HepG2 (cell line): ENCODE data around the gene MIF.

Experiments used
- BRF2 ChIP-seq: sonication (generic); formaldehyde crosslinking; IDR thresholded peaks from 2 replicates; pipeline ENCODE4 v1.8.1; 2022; ENCODE audit warnings: mild to moderate bottlenecking, missing genetic modification reagents
- CBX1 ChIP-seq: IDR thresholded peaks from one replicate; pipeline ENCODE4 v1.6.1; 2016; ENCODE audit warnings: antibody characterized with exemption, low read depth
- CTCF ChIP-seq: sonication (generic); formaldehyde crosslinking; IDR thresholded peaks from 2 replicates; pipeline ENCODE4 v1.5.0; 2020; ENCODE audit warnings: mild to moderate bottlenecking, missing genetic modification reagents, moderate library complexity
- EZH2 ChIP-seq: conservative IDR thresholded peaks from 2 replicates; pipeline ENCODE4 v1.6.1; 2012; ENCODE audit warnings: mild to moderate bottlenecking, low read depth, low read length, moderate library complexity
- FOSL1 ChIP-seq: sonication (generic); formaldehyde crosslinking; IDR thresholded peaks from 2 replicates; pipeline ENCODE4 v1.9.0; 2021; ENCODE audit warnings: missing genetic modification reagents, borderline replicate concordance
- FOXM1 ChIP-seq: sonication (generic); formaldehyde crosslinking; IDR thresholded peaks from 2 replicates; pipeline ENCODE4 v1.5.0; 2020; ENCODE audit warnings: missing genetic modification reagents
- KAT7 ChIP-seq: IDR thresholded peaks from 2 replicates; pipeline ENCODE4 v1.6.1; 2018; ENCODE audit warnings: borderline replicate concordance, missing compliant biosample characterization
- MYNN ChIP-seq: sonication (generic); formaldehyde crosslinking; IDR thresholded peaks from 2 replicates; pipeline ENCODE4 v1.4.0; 2020; ENCODE audit warnings: mild to moderate bottlenecking, low read depth, missing genetic modification reagents
- POLR2A ChIP-seq, 2 experiments: IDR thresholded peaks; 2 replicates each; pipeline ENCODE4 v1.6.1; 2011; ENCODE audit warnings: low read depth in 2 of 2, low read length in 2 of 2, mild to moderate bottlenecking in 1 of 2, moderate library complexity in 1 of 2; ENCODE audit not compliant: insufficient read depth in 1 of 2
- RFX1 ChIP-seq: fragments of 450-650 bp; IDR thresholded peaks from 2 replicates; pipeline ENCODE4 v1.6.1; 2017
- RFX5 ChIP-seq: IDR thresholded peaks from 2 replicates; pipeline ENCODE4 v1.6.1; 2011; ENCODE audit warnings: low read depth, low read length, improper control_type of control experiment
- SMYD3 ChIP-seq: sonication (generic); formaldehyde crosslinking; IDR thresholded peaks from 2 replicates; pipeline ENCODE4 v1.8.1; 2023; ENCODE audit warnings: mild to moderate bottlenecking, missing genetic modification reagents
- ZNF687 ChIP-seq: sonication (generic); formaldehyde crosslinking; IDR thresholded peaks from 2 replicates; pipeline ENCODE4 v1.5.1; 2020; ENCODE audit warnings: mild to moderate bottlenecking, missing genetic modification reagents, moderate library complexity
- TF ChIP-seq, protein P1 (sequence below): sonication (generic); formaldehyde crosslinking; IDR thresholded peaks from 2 replicates; pipeline ENCODE4 v1.8.1; 2023; ENCODE audit warnings: missing genetic modification reagents, inconsistent platforms, borderline replicate concordance

DNA sequence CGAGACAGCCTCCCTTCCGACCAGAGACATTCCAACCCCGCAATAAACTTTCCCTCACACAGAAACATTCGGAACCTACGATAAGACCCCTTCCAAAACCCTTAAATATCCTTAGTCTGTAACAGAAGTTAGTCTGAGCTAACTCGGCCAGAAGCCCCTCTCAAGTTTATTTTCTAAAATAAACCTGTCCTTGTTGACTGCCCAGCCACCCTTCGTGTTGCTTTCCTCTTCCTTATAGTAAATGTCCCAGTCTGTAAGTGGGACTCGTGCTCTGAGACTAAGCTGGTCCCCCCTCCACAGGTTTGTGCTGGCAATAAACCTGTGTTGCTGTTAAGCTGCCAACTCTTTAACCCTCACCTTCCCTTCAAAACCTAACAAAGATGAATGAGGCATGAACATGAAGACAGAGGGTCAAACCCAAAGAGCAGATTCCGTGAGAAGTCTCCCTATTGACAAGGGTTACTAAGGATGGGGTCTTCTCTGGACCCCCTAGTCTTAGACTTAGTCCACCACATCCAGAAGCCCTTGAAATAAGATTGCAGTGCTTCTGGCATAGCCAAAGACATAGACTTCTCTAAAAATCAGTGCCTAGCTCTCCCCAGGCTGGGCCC lies 18.2 kb downstream of the MIF start:
- TF ChIP-seq RFX5 = no peak
- TF ChIP-seq KAT7 = no peak
- no peak for TF ChIP-seq EZH2
- no peak for TF ChIP-seq CTCF (CRISPR knock-in tag)
- no peak for TF ChIP-seq BRF2 (CRISPR knock-in tag)
- no peak for TF ChIP-seq MYNN (CRISPR knock-in tag)
- no peak for TF ChIP-seq ZNF687 (CRISPR knock-in tag)
- TF ChIP-seq SMYD3 (CRISPR knock-in tag) = no peak
- TF ChIP-seq CBX1 = no peak
- TF ChIP-seq, protein P1, sequence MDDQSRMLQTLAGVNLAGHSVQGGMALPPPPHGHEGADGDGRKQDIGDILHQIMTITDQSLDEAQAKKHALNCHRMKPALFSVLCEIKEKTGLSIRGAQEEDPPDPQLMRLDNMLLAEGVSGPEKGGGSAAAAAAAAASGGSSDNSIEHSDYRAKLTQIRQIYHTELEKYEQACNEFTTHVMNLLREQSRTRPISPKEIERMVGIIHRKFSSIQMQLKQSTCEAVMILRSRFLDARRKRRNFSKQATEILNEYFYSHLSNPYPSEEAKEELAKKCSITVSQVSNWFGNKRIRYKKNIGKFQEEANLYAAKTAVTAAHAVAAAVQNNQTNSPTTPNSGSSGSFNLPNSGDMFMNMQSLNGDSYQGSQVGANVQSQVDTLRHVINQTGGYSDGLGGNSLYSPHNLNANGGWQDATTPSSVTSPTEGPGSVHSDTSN (CRISPR knock-in tag) = no peak
- no peak for TF ChIP-seq POLR2A (IDR thresholded peaks at IDR 0.05; ENCODE audit: insufficient read depth in 1 of 2, low read depth in 2 of 2, low read length in 2 of 2)
- TF ChIP-seq FOXM1 (CRISPR knock-in tag) = no peak
- TF ChIP-seq RFX1 = no peak
- no peak for TF ChIP-seq FOSL1 (CRISPR knock-in tag)
